ENCODE measurements around the gene POLG2.

- no peak for TF ChIP-seq CTCF (conservative IDR thresholded peaks at IDR 0.05 in 1 of 2, IDR thresholded peaks at IDR 0.05 in 1 of 2; ENCODE audit: extremely low read depth in 1 of 2, insufficient read depth in 1 of 2, low read depth in 1 of 2, low read length in 2 of 2)
- no peak for TF ChIP-seq EZH2 (IDR thresholded peaks at IDR 0.05; ENCODE audit: borderline replicate concordance, low read length)
Measured at GRCh38 chr17:64447526-64447925, 49.3 kb downstream of the POLG2 start.
